Measurements from ENCODE around the gene DOC2B.

Gene DOC2B

DNA sequence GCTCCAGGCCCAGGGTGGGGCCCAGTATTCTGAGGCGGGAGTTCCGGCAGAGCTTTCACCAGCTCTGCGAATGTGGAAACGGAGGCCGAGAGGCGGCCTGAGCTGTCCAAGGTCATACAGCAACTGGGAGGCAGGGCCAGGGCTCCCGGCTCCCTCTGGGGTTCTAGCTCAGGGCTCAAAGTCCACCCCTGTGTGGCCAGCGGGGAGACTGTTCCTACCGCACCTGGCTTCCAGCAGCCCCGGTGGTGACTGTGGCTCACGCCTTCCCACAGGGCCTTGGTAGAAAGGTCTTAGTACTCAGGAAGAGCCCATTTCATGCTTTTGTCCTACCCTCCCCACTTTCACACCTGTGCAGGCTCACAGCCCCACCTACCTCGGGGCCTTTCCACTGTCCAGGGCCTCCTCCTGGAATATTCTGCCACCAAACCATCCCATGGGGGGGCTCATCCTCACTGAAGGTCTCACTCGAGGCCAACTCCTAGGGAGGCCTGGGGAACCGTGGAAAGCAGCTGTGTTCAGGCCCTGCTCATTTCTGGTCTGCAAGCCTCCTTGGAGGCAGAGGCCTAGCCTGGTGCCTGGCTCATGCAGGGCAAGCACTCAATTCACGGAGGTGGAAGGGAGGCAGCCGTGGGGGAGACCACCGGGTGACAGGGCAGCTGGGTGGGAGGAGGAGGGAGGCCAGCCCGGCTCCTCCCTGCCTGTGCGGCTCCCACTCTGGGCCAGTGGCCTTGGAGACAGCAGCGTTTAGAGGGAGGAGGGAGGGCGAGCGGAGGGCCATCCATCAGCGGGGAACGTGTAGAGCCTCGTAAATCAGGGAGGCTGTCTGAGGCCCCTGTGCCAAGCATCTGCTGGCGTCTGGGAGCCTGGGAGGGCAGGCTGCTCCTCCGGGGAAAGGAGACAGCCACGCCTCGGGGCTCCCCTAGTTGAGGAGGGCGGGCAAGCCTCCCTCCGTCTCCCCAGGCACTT lies 12.7 kb upstream of the DOC2B start:
- H3K4me3 ChIP-seq: no peak overlapping the region
- H3K27ac ChIP-seq: no peak overlapping the region

- Histone ChIP-seq H3K27ac (no peak overlapping the region), H3K4me3 (no peak overlapping the region)
Observed at GRCh38 chr17:193426-193810, 12.0 kb upstream of the DOC2B start.

GRCh38 chr17:192666-193425 lies 11.4 kb upstream of the DOC2B start:
- H3K27ac ChIP-seq: no peak overlapping the region
- H3K4me3 ChIP-seq: no peak overlapping the region

- no peak overlapping the region for H3K27ac ChIP-seq
- H3K4me3 ChIP-seq: no peak overlapping the region
Observed at GRCh38 chr17:189444-189843, 8.0 kb upstream of the DOC2B start.

DNA sequence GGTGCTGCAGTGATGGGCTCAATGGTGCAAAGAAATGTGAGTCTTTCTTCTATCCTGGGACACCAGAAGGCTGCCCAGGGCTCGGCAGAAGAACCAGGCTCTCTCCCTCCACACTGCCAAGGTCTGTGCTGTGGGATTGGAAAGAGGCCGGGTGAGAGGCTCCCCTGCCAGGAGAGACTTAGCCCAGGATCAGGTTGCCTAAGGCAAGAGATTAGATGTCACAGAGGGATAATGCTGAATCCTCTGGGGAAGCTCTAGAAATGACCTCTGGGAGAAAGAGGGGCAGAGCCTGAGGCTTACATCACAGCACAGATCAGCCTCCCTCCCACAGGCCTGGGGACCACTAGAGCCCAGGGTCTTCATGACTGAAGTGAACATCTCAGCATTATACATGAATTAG lies 5.7 kb upstream of the DOC2B start:
- Histone ChIP-seq H3K27ac (no peak overlapping the region), H3K4me3 (no peak overlapping the region)

- no peak overlapping the region for H3K4me3 ChIP-seq
- H3K27ac ChIP-seq: peak overlapping the region in 7 of 21 experiments; percentile 12 to 58 (median 25)
Observed at GRCh38 chr17:185445-186138, 4.1 kb upstream of the DOC2B start.

- no peak overlapping the region for H3K4me3 ChIP-seq
Observed at GRCh38 chr17:183021-183420, 1.6 kb upstream of the DOC2B start.

DNA sequence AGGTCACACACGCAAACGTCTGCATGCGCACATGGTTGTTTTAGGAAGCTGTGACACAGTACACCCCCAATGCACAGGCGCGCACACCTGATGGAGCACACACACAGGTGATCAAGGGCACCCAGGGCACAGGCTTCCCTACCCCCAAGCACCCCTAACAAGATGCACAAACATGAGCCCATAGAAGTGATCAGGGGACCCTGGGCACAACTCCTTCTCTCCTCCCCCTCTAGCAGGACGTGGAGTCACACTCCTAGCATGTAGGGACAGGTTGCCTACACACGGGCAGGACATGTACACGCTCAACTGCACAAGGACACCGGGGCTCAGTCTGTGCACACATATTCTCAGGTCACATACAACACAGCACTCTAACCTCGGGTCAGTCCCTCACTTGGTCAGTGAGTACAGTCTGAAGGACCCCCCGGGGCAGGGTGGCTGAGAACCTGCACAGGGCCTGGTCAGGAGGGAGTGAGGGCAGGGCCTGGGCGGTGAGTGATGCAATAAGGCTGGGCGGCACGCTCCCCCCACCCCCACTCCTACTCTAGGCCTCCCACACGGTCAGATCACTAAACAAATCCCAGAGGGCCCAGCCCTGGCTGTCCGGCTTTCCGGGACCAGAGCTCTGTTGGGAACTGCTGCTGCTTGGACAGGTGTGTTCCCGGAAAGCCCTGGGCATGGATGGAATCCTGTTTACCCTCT lies 751 bp upstream of the DOC2B start:
- Histone ChIP-seq H3K27ac (peak overlapping the region in 1 of 21 experiments; percentile 43), H3K4me3 (peak overlapping the region in 4 of 7 experiments; percentile 25 to 58 (median 36))

More at GRCh38 chr17:183021-183420, 1.6 kb upstream of the DOC2B start:
- H3K27ac ChIP-seq: no peak overlapping the region

DNA sequence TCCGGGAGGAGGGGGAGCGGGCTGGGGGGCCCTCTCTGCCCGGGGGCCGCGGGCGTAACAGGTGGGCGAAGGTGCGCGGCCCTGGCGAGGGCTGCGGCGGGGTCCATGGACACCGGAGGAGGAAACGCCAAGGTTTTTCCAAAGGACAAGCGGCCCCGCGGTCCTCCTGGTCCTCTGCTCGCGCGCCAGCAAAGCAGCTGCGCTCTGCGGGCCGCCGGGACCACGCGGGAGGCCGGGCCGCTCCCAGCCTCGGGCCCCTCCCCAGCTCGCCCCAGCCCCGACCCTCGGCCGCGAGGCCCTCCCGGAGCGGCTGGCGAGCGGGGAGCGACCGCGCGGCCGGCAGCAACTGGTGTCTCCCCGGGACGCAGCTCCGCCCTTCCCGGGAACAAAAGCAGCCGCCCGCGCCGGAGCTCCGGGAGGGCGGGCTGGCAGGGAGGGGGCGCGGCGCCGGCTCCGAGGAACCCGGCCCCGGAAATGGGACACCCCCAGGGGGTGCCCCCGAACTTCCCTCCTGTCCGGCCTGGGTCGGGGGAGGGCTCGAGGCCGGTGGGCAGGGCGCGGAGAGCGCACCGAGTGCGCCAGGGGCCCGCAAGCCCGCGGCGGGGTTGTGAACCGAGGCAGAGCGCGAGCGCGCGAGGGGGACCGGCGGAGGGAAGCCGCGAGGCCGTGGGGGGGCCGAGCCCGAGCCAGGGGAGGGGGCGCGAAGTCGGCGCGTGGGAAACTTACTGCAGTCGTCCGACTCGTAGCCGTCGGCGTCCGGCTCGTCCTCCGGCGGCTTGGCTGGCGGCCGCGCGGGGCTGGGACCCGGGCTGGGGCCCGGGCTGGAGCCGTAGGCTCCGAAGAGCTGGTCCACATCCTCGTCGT lies 837 bp downstream of the DOC2B start:
- Histone ChIP-seq H3K4me3 (peak overlapping the region; percentile 30 to 58 (median 38)), H3K27ac (peak overlapping the region in 15 of 21 experiments; percentile 29 to 82 (median 60))

DNA sequence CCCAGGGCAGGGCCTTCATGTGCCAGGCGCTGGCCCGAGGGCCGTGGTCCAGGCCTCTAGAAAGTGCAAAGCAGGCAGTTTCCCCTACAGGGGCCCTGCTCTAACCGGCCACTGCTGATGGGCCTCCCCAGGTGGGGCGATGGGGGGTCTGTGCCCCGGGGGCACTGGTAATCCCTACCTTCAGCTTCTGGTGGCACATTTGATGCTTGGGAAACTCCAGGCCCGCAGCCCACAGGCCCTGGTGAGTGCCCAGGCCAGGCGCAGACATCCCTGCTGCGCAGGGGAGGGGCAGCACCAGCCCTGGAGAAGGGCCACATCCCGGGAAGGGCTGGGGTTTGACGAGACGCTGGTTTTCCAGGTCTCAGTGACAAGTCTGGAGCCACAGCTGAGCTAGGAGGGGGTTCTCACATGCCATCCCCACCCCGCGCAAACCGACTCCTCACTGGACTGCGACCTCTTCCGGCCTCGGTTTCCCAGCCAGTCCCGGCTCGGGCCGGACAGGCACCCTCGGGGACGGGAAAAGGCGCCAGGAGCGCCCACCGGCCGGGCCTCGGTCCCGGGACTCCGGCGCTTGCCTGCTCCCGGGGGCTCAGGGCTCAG lies 1.6 kb downstream of the DOC2B start:
- H3K27ac ChIP-seq: peak overlapping the region in 13 of 21 experiments; percentile 36 to 82 (median 67)
- peak overlapping the region; percentile 30 to 58 (median 38) for H3K4me3 ChIP-seq

- H3K4me3 ChIP-seq: peak overlapping the region in 1 of 7 experiments; percentile 58
- peak overlapping the region in 4 of 21 experiments; percentile 60 to 82 (median 70) for H3K27ac ChIP-seq
Observed at GRCh38 chr17:179066-179432, 2.4 kb downstream of the DOC2B start.

DNA sequence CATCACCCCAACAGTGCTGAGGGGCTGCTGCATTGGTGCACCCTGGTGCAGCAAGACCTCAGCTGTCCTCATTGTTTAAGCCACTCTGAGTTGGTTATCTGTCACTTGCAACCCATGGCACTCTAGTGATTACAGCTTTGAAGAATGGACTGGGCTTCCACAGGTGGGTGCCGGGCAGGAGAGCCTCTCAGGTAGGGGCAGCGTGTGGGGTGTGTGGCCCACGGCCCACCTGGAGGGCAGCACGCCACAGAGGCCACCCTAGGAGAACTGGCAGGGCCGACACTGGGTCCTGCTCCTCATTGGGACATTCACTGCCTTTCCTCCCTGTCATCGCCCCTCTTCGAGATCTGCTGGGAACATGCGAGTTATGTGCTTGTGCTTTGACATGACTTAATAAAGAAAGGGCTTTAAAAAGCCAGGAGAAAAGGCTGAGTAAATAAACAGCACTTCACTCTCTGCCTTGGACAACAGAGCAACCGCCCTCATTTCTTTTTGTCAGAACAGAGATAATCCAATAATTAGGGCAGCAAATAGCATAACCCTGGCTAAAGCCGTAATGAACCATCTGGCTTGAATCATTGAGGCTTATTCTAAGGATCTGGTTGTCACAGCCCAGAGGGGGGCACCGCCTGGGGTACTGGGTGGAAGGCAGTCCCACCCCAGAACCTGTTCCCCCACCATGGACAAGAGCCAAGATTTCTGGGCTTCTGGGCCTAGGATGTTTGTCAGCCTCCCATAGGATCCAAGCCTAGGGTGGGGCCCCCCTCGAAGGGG lies 3.0 kb downstream of the DOC2B start:
- H3K27ac ChIP-seq: peak overlapping the region in 2 of 21 experiments; percentile 33 to 68
- H3K4me3 ChIP-seq: no peak overlapping the region

DNA sequence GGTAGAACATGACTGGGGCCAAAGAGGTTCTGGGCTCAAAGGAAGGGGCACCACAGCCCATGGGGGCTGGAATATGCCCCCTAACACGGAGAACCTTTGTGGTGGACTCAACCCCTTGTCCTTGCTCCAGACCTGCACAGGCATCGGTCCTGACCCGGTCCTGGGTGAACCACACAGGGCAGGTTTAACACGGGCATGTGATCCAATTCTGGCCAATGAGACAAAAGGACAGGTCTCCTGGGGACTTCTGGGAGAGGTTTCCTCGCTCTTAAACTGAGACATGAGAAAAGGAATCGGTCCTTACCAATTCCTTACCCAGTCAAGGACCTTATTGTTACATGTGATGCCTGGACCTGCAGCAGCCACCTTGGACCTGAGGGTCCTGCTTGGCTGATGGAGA lies 3.7 kb downstream of the DOC2B start:
- Histone ChIP-seq H3K4me3 (no peak overlapping the region), H3K27ac (no peak overlapping the region)

- H3K27ac ChIP-seq: no peak overlapping the region
- no peak overlapping the region for H3K4me3 ChIP-seq
Observed at GRCh38 chr17:177155-177554, 4.3 kb downstream of the DOC2B start.

DNA sequence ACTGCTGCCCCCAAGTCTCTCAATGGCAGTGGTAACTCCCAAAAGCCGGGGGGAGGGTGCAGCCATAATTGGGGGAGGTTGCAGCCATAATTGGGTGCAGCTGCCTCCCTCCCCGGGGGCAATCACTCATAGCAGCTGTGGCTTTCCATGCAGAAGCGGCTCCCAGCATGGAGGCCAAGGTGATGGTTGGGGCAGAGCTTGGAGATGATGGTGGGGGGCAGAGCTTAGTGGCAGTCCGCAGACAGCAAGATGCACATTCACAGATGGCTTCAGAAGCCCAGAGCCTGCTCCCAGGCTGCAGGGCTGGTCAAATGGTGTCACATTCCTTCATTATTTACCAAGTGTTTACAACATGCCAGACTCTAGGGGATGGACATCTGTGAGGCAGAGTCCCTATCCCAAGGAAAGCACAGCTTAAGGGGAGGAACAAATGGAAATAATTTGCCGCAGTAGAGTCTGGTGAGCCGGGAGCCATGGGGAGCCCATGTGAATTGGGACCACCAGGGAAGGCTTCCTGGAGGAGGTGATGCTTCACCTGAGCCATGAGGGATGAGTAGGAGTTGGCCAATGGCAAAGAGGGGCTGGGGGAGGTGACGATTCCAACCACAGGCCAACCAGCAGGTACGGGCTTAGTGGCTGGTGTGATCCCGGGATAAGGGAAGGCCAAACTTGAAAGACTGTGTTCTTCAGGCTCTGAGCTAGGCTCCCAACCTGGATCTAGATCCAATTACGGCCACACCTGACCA lies 8.1 kb downstream of the DOC2B start:
- no peak overlapping the region for H3K4me3 ChIP-seq
- H3K27ac ChIP-seq: no peak overlapping the region

DNA sequence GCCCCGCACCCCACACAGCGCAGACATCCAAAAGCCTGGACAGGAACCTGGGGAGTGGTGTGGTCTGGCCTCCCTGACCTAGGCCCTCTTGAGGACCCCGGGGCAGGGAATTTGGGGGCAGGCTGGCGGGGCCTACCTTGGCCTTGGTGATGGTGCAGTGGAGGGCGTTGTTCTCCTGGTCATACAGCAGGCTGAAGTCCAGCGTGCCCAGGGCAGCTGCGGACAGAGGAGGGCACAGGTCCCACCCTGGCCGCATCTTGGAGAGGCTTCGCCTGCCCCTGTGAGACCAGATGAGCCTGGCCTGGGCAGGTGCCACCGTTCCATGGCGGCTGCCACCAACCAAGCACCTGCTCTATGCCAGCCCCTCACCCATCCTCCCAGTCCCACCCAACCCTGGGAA lies 9.0 kb downstream of the DOC2B start:
- Histone ChIP-seq H3K27ac (no peak overlapping the region), H3K4me3 (no peak overlapping the region)

DNA sequence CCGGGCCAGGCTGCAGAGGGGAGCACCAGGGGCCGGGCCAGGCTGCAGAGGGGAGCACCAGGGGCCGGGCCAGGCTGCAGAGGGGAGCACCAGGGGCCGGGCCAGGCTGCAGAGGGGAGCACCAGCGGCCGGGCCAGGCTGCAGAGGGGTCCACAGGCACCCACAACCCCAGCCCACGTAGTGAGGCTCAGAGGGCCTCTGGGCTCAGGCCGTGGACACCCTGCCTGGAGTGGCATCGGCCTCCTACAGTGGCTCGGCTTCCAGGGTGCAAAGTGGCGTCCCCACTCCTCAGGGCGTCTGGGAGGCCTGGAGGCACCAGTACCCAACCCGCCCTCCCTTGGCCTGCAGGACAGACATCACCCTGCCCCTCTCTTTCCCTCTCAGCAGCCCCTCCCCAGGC lies 9.6 kb downstream of the DOC2B start:
- no peak overlapping the region for H3K27ac ChIP-seq
- no peak overlapping the region for H3K4me3 ChIP-seq
